ENCODE measurements around the gene VPS9D1.

VPS9D1 gene

GRCh38 chr16:89738538-89739317 lies 18.0 kb upstream of the VPS9D1 start:
- H3K27me3 Mint-ChIP-seq, result no peaks in the 10 kb centered on the region
- H3K27ac Mint-ChIP-seq, result peak overlapping the region; percentile 84
- peaks cover 98% of the 10 kb centered on the region for H3K36me3 Mint-ChIP-seq (ENCODE audit: low read depth)
- no peak for DNase-seq
- H3K4me1 Mint-ChIP-seq (ENCODE audit: low read depth), result peaks cover 46% of the 10 kb centered on the region
- H3K4me3 Mint-ChIP-seq, result no peak overlapping the region
- no peaks in the 10 kb centered on the region for H3K9me3 Mint-ChIP-seq

GRCh38 chr16:89738072-89738377 lies 17.3 kb upstream of the VPS9D1 start:
- peak overlapping the region; percentile 84 for H3K27ac Mint-ChIP-seq
- H3K4me3 Mint-ChIP-seq, result no peak overlapping the region
- no peaks in the 10 kb centered on the region for H3K27me3 Mint-ChIP-seq
- H3K4me1 Mint-ChIP-seq (ENCODE audit: low read depth), result peaks cover 43% of the 10 kb centered on the region
- DNase-seq, result no peak
- peaks cover 98% of the 10 kb centered on the region for H3K36me3 Mint-ChIP-seq (ENCODE audit: low read depth)
- H3K9me3 Mint-ChIP-seq, result no peaks in the 10 kb centered on the region

- peak overlapping the region; percentile 84 for H3K27ac Mint-ChIP-seq
- peaks cover 98% of the 10 kb centered on the region for H3K36me3 Mint-ChIP-seq (ENCODE audit: low read depth)
- peak; percentile 59 for DNase-seq
- no peaks in the 10 kb centered on the region for H3K9me3 Mint-ChIP-seq
- H3K4me3 Mint-ChIP-seq, result no peak overlapping the region
- no peaks in the 10 kb centered on the region for H3K27me3 Mint-ChIP-seq
- peaks cover 43% of the 10 kb centered on the region for H3K4me1 Mint-ChIP-seq (ENCODE audit: low read depth)
Measured at GRCh38 chr16:89737341-89738071, 16.8 kb upstream of the VPS9D1 start.

GRCh38 chr16:89736554-89736953 lies 15.9 kb upstream of the VPS9D1 start:
- DNase-seq, result no peak
- H3K27ac Mint-ChIP-seq, result peak overlapping the region; percentile 84
- H3K27me3 Mint-ChIP-seq, result no peaks in the 10 kb centered on the region
- no peaks in the 10 kb centered on the region for H3K9me3 Mint-ChIP-seq
- peaks cover 100% of the 10 kb centered on the region for H3K36me3 Mint-ChIP-seq (ENCODE audit: low read depth)
- H3K4me1 Mint-ChIP-seq (ENCODE audit: low read depth), result peaks cover 47% of the 10 kb centered on the region
- no peak overlapping the region for H3K4me3 Mint-ChIP-seq

GRCh38 chr16:89733792-89734191 lies 13.1 kb upstream of the VPS9D1 start:
- Mint-ChIP-seq H3K27ac (peak overlapping the region; percentile 47), H3K4me1 (ENCODE audit: low read depth) (peaks cover 58% of the 10 kb centered on the region), H3K4me3 (no peak overlapping the region), H3K27me3 (no peaks in the 10 kb centered on the region), H3K9me3 (no peaks in the 10 kb centered on the region), H3K36me3 (ENCODE audit: low read depth) (peaks cover 100% of the 10 kb centered on the region)
- no peak for DNase-seq

- H3K4me3 Mint-ChIP-seq, result no peak overlapping the region
- no peak for DNase-seq
- H3K27me3 Mint-ChIP-seq, result no peaks in the 10 kb centered on the region
- H3K36me3 Mint-ChIP-seq (ENCODE audit: low read depth), result peaks cover 100% of the 10 kb centered on the region
- H3K9me3 Mint-ChIP-seq, result no peaks in the 10 kb centered on the region
- H3K4me1 Mint-ChIP-seq (ENCODE audit: low read depth), result peaks cover 56% of the 10 kb centered on the region
- peak overlapping the region; percentile 18 for H3K27ac Mint-ChIP-seq
Measured at GRCh38 chr16:89733322-89733721, 12.6 kb upstream of the VPS9D1 start.

GRCh38 chr16:89732918-89733242 lies 12.2 kb upstream of the VPS9D1 start:
- Mint-ChIP-seq H3K4me3 (no peak overlapping the region), H3K36me3 (ENCODE audit: low read depth) (peaks cover 98% of the 10 kb centered on the region)

GRCh38 chr16:89732142-89732917 lies 11.6 kb upstream of the VPS9D1 start:
- no peaks in the 10 kb centered on the region for H3K27me3 Mint-ChIP-seq
- no peak overlapping the region for H3K4me3 Mint-ChIP-seq
- peaks cover 98% of the 10 kb centered on the region for H3K36me3 Mint-ChIP-seq (ENCODE audit: low read depth)
- H3K27ac Mint-ChIP-seq, result peak overlapping the region; percentile 72
- no peaks in the 10 kb centered on the region for H3K9me3 Mint-ChIP-seq
- DNase-seq, result no peak
- H3K4me1 Mint-ChIP-seq (ENCODE audit: low read depth), result peaks cover 55% of the 10 kb centered on the region

More at GRCh38 chr16:89732918-89733242, 12.2 kb upstream of the VPS9D1 start:
- no peaks in the 10 kb centered on the region for H3K27me3 Mint-ChIP-seq
- peaks cover 55% of the 10 kb centered on the region for H3K4me1 Mint-ChIP-seq (ENCODE audit: low read depth)
- H3K27ac Mint-ChIP-seq, result peak overlapping the region; percentile 72
- H3K9me3 Mint-ChIP-seq, result no peaks in the 10 kb centered on the region
- no peak for DNase-seq

GRCh38 chr16:89730610-89731234 lies 10.0 kb upstream of the VPS9D1 start:
- H3K9me3 Mint-ChIP-seq, result no peaks in the 10 kb centered on the region
- peaks cover 96% of the 10 kb centered on the region for H3K36me3 Mint-ChIP-seq (ENCODE audit: low read depth)
- H3K4me3 Mint-ChIP-seq, result no peak overlapping the region
- peaks cover 54% of the 10 kb centered on the region for H3K4me1 Mint-ChIP-seq (ENCODE audit: low read depth)
- H3K27ac Mint-ChIP-seq, result peak overlapping the region; percentile 46
- H3K27me3 Mint-ChIP-seq, result no peaks in the 10 kb centered on the region
- no peak for DNase-seq

GRCh38 chr16:89729863-89730593 lies 9.3 kb upstream of the VPS9D1 start:
- Mint-ChIP-seq H3K27me3 (no peaks in the 10 kb centered on the region), H3K36me3 (ENCODE audit: low read depth) (peaks cover 89% of the 10 kb centered on the region), H3K4me1 (ENCODE audit: low read depth) (peaks cover 52% of the 10 kb centered on the region), H3K9me3 (no peaks in the 10 kb centered on the region), H3K27ac (peak overlapping the region; percentile 76), H3K4me3 (no peak overlapping the region)
- DNase-seq, result no peak

- H3K4me3 Mint-ChIP-seq, result no peak overlapping the region
- H3K27ac Mint-ChIP-seq, result peak overlapping the region; percentile 76
- H3K36me3 Mint-ChIP-seq (ENCODE audit: low read depth), result peaks cover 87% of the 10 kb centered on the region
Measured at GRCh38 chr16:89729293-89729692, 8.6 kb upstream of the VPS9D1 start.

GRCh38 chr16:89727406-89728120 lies 6.9 kb upstream of the VPS9D1 start:
- no peak for DNase-seq
- H3K4me3 Mint-ChIP-seq, result peak overlapping the region; percentile 6
- H3K4me1 Mint-ChIP-seq (ENCODE audit: low read depth), result peaks cover 62% of the 10 kb centered on the region
- peaks cover 87% of the 10 kb centered on the region for H3K36me3 Mint-ChIP-seq (ENCODE audit: low read depth)
- H3K27me3 Mint-ChIP-seq, result no peaks in the 10 kb centered on the region
- H3K27ac Mint-ChIP-seq, result peak overlapping the region; percentile 62
- no peaks in the 10 kb centered on the region for H3K9me3 Mint-ChIP-seq

More at GRCh38 chr16:89729293-89729692, 8.6 kb upstream of the VPS9D1 start:
- peaks cover 50% of the 10 kb centered on the region for H3K4me1 Mint-ChIP-seq (ENCODE audit: low read depth)
- no peaks in the 10 kb centered on the region for H3K27me3 Mint-ChIP-seq
- no peak for DNase-seq
- no peaks in the 10 kb centered on the region for H3K9me3 Mint-ChIP-seq
